HG03066 (cell line): ENCODE measurements around the gene MEPCE.
"Not testable (repeated sequence)": the region's sequence is repeated elsewhere in the genome, so short reads cannot be mapped to it uniquely, and the experiment has no call there.

Experiments
- ATAC-seq: cut with Tn5 transposase; IDR thresholded peaks from one replicate; pipeline ENCODE4 v1.9.1; 2021; ENCODE audit warnings: low read depth; ENCODE audit not compliant: unreplicated experiment

MEPCE gene

GRCh38 chr7:100433276-100433591 lies 3.6 kb downstream of the MEPCE start:
- no peak for ATAC-seq

DNA sequence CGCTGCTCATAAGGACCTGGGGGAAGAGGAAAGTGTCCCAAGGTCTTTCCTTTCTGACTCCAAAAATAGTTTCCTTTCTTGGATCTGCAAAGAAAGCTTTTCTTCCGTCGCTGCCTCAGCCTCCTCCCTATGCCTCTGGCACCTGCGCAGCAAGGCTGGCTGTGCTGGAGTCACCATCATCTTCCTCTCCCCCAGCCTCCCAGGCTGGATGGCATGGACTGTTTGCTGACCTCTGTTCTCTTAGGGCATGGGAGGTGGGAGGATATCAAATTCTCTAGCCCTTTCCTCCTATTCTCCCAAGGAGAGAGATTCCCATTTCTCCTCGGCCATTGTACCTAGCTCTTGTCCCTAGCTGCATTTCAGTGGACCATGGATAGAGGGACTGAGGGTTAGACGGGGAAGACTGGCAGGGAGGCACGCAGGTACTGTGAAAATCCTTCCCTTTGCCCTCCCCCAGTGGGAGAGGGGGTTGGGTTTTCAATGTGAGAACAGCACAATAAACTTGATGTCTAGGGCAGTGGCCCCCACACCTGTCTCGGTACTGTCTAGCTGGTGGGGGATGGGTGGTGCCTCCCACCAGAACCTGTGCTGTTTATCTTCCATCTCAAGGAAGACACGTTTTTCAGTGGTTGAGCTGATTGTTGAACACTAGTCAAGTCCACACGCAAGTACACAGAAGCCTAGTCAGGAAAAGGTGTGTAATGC lies 4.1 kb downstream of the MEPCE start:
- ATAC-seq = no peak

DNA sequence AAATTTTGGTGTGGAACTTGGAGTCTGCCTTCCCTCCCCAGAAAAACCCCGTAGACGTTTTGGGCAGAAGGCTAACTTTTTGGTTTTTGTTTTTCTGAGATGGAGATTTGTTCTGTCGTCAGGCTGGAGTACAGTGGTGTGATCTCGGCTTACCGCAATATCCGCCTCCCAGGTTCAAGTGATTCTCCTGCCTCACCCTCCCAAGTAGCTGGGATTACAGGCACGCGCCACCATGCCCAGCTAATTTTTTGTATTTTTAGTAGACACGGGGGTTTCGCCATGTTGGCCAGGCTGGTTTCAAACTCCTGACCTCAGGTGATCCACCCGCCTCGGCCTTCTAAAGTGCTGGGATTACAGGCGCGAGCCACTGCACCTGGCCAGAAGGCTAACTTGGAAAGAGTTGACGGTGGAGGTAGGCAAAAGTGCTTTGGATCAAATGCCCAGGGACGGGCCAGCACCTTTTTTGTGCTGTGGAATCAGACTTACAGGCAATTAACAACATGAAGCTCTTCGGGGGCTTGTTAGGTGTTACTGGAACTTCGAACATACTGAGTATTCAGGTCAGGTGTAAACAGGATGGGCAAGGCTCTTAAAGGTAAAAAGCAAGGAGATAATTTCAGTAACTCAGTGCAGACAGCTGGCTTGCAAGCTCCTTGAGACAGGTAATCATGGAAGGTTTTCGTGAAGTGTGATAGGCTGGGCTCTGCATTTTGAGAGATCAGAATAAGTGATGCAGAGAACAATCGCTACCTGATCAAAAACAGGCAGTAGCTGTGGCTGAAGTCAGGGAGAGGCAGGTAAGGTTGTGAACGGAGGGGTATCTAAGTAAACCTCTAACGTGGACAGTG lies 4.9 kb downstream of the MEPCE start:
- ATAC-seq = no peak

- ATAC-seq = peak; percentile 30
Observed at GRCh38 chr7:100435401-100436304, 6.0 kb downstream of the MEPCE start.

GRCh38 chr7:100437150-100438100 lies 7.8 kb downstream of the MEPCE start:
- no peak for ATAC-seq

GRCh38 chr7:100438172-100438571 lies 8.5 kb downstream of the MEPCE start:
- ATAC-seq = no peak

DNA sequence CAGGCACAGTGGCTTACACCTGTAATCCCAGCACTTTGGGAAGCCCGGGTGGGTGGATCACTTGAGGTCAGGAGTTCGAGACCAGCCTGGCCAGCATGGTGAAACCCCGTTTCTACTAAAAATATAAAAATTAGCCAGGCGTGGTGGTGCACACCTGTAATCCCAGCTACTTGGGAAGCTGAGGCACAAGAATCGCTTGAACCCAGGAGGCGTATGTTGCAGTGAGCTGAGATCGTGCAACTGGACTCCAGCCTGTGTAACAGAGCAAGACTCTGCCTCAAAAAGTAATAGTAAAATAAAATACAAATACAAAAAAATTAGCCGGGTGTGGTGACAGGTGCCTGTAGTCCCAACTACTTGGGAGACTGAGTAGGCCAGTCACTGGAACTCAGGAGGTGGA lies 9.1 kb downstream of the MEPCE start:
- ATAC-seq = not testable (repeated sequence)

- ATAC-seq = not testable (repeated sequence)
Observed at GRCh38 chr7:100439244-100439643, 9.6 kb downstream of the MEPCE start.

DNA sequence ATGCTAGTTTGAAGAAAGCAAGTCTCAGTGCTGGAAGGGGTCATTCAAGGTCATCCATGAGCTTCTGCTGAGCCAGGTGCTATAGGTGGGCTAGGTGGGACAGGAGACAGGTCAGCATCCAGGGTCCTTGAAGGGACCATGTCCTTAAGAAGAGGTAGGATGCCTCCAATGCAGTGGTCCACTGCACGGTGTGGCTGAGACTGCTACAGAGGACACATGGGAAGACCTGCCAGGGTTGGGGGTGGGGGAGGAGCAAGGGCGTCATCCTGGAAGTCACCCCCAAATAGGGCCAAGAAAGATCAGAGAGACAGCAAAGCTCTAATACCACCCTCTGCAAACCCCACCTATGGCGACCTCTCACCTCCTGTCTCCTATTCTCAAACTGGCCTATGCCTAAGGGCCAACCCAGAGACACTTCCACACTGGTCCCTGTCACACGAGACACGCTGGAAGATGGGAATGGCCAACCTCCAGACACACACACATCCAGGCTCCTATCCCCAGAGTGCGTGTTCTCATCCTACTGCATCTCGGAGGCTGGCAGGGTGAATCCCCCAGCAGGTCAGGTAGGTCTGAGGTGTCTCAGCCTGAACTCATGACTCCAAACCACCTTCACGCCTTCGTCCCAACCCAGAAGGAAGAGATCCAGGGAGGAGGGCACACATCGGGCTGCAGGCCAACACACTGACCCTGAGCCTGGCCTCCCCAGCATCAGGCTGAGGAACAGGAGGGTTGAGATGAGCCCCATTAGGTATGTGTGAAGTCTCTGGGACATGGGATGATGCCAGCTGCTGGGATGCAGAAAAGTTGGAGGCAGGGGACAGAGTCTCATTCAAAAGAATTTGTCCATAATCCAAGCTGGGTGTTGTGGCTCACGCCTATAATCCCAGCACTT lies 12.3 kb downstream of the MEPCE start:
- ATAC-seq = no peak

DNA sequence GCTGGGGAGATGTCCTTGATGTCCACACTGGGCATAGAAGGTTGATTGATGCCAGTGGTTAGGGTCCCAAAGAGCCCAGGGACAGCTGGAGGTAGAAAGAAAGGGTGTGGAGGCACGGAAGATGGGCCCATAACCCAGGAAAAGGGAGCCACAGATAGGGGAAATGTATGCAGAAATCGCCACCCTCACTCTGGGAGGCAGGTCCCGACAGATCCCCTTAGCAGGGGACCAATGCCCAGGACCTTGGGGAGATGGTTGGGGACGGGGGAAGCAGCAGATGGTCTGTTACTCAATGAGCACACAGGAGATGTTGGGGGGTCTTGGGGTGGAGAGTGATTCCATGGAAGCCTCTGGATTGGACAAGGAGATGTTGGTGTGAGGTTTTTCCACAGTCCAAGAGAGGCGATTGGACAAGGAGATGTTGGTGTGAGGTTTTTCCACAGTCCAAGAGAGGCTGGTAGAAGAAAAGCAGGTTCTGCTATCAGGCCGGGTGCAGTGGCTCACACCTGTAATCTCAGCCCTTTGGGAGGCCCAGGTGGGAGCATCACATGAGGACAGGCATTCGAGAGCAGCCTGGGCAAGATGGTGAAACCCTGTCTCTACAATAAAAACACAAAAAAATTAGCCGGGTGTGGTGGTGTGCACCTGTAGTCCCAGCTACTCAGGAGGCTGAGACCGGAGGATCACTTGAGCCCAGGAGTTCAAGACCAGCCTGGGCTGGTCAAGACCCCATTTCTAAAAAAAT lies 13.6 kb downstream of the MEPCE start:
- ATAC-seq = no peak

DNA sequence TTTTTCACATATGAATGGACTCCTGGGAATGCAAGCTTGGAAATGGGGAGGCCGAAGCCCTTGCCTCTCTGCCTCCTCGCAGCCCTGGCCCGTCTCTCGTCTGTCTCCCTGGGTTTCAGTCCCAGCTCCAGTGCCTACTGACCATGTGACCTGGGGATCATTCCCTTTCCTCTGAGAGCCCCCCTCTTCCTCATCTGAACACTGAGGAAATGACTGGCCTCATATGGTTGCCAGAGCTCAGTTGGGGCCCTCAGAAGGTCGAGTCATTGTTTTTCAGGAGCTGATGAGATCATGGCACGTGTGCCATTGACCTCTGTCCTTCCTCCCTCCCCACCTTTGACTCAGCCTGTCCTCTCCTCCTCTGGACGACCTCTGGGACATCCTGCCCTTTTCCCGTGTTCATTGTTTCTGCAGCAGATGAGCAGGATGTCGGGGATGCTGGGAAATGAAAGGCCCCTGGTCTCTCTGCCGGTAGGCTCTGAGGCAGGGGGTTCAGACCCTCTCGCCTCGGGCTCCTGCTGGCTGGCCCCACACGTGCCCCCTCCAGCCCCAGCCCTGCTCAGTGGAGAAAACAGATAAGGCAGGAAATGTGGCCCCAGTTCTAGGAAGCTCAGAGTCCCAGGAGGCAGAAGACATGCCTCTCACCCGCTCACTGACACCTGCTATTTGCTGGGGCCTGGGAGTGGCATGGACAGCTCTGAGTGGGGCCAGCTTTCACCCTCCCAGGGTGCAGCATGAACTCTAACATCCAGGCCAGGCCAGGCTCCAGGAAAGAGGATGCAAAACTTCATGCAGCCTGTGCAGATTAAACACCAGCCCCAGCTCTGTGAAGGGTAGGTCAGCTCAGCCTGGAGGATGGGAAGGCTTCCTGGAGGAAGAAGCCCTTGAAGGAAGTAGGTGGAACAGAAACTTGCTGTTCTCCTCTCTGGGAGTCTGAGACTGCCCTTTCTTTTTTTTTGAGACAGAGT lies 15.0 kb downstream of the MEPCE start:
- ATAC-seq = no peak

GRCh38 chr7:100446040-100446439 lies 16.4 kb downstream of the MEPCE start:
- no peak for ATAC-seq

DNA sequence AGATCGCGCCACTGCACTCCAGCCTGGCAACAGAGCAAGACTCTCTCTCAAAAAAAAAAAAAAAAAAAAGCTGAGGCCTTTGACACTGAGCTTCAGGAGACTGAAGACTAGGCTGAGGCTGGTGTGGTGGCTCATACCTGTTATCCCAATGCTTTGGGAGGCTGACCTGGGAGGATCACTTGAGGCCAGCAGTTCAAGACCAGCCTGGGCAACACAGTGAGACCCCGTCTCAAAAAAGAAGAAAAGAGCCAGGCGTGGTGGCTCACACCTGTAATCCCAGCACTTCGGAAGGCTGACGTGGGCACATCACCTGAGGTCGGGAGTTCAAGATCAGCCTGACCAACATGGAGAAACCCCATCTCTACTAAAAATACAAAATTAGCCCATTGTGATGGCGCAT lies 17.7 kb downstream of the MEPCE start:
- not testable (repeated sequence) for ATAC-seq

DNA sequence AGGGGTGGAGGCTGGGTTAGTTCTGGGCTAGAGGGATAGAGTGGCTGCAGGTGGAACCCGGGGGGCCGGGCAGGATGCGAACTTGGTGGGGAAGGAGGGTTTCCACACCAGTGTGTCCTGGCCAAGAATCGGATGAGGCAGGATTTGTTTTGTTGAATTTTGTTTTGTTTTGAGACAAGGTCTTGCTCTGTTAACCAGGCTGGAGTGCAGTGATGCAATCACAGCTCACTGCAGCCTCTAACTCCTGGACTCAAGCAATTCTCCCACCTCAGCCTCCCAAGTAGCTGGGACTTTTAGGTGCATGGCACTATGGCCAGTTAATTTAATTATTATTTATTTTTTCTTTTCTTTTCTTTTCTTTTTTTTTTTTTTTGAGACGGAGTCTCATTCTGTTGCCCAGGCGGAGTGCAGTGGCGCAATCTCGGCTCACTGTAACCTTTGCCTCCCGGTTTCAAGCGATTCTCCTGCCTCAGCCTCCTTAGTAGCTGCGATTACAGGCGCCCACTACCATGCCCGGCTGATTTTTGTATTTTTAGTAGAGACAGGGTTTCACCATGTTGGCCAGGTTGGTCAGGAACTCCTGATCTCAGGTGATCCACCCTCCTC lies 19.7 kb downstream of the MEPCE start:
- no peak for ATAC-seq

DNA sequence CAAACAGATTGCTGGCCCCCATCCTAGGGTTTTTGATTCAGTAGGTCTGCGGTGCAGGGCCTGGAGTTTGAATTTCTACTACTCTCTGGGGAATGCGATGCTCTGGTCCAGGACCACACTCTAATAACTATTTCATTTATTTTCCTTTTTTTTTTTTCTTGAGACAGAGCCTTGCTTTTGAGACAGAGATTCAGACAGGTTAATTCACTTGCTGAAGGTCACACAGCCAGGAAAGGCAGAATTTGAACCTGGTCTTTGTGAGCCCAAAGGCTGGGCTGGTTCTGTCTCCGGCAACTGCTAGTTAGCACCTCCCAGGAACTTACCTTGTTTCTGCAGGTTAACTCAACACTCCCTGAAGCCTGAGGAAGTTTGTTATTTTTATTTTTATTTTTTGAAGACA lies 22.9 kb downstream of the MEPCE start:
- no peak for ATAC-seq

- not testable (repeated sequence) for ATAC-seq
Observed at GRCh38 chr7:100453854-100454253, 24.2 kb downstream of the MEPCE start.

DNA sequence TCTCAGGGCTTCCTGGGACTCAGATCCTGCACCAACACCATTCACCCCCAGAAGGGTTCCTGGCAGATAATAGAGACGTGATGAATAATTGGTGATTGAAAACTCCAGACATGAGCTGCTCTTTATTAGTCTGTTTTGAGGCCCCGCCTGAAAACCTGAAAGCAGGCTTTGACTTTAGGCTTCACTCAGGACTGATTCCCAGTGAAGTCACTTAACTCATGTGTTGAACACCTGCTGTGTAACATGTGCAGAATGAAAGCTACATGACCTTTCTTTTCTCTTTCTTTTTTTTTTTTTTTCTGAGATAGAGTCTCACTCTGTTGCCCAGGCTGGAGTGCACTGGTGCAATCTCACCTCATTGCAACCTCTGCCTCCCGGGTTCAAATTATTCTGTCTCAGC lies 25.6 kb downstream of the MEPCE start:
- ATAC-seq = no peak
